Immature natural killer cell (primary cell): ENCODE results near the gene OR51E1. TPM values are rescaled to one million over a fixed set of nuclear protein-coding genes. Genes with fewer than 3 reads are reported as not detected.

ENCODE experiments used
- DNase-seq, 3 donors: peaks; one replicate each; pipeline ENCODE4 v3.0.0; 2022; ENCODE audit warnings: mixed read lengths in 1 of 3
- H3K27ac Mint-ChIP-seq, 6 donors: one replicate each; pipeline ENCODE4 v1.8.0; 2020; ENCODE audit warnings: mixed read lengths in 6 of 6, mild to moderate bottlenecking in 5 of 6, inconsistent platforms in 4 of 6, moderate library complexity in 3 of 6
- H3K27me3 Mint-ChIP-seq, 3 donors: one replicate each; pipeline ENCODE4 v1.8.0; 2020 to 2021; ENCODE audit warnings: low read depth in 3 of 3, mild to moderate bottlenecking in 3 of 3, mixed read lengths in 3 of 3, moderate library complexity in 3 of 3, inconsistent platforms in 1 of 3
- H3K36me3 Mint-ChIP-seq, 3 donors: one replicate each; pipeline ENCODE4 v1.8.0; 2020; ENCODE audit warnings: mixed read lengths in 3 of 3, inconsistent platforms in 2 of 3, mild to moderate bottlenecking in 2 of 3
- H3K4me1 Mint-ChIP-seq, 2 donors: one replicate each; pipeline ENCODE4 v1.8.0; 2020; ENCODE audit warnings: inconsistent platforms in 2 of 2, mild to moderate bottlenecking in 2 of 2, mixed read lengths in 2 of 2, moderate library complexity in 1 of 2
- H3K4me3 Mint-ChIP-seq, 5 donors: one replicate each; pipeline ENCODE4 v1.8.0; 2020; ENCODE audit warnings: mild to moderate bottlenecking in 5 of 5, mixed read lengths in 5 of 5, inconsistent platforms in 3 of 5, moderate library complexity in 3 of 5
- H3K9me3 Mint-ChIP-seq, 6 donors: one replicate each; pipeline ENCODE4 v1.8.0; 2020; ENCODE audit warnings: mild to moderate bottlenecking in 6 of 6, mixed read lengths in 6 of 6, inconsistent platforms in 4 of 6, moderate library complexity in 3 of 6
- polyA plus RNA-seq, 3 donors: library from polyadenylated mRNA; unstranded; fragments of 300-500 nt; fragmentation: Illumina TruSeq; gene quantifications; one replicate each; pipeline ENCODE4 v1.2.3, GENCODE V29; 2021

The OR51E1 gene
- polyA plus RNA-seq, 3 donors from 2014 or later, result not detected

DNA sequence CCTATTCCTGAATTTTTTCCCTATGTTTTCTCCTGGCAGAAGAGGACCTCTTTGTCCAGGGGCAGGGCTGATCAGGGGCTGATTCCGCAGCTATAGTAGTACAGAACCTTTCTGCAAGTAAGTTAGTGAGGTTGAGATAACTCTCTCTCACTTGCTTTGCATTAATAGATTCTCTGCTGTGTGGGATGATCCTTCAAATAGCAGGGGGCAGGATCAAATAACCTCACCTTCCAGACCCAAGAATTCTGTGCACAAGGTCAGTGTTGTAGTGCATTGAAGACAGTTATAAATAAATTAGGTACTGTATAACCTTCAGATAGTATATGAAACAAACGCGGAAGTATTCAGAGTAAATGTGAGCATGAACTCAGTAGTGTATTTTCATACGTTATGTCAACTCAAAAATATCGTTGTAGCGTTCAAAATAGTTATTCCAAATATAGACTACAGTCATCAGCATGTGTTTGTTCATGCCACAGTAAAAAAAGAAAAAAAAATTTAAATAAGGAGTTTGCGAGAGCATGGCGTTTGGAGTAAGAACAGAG is 61.1 kb downstream of the OR51E1 start:
- no peaks in the 10 kb centered on the region for H3K36me3 Mint-ChIP-seq

More for the DNA sequence above, 61.1 kb downstream of the OR51E1 start:
- no peak for DNase-seq
- H3K4me1 Mint-ChIP-seq, result no peaks in the 10 kb centered on the region
- H3K27me3 Mint-ChIP-seq, result peaks cover 0 to 3% (median 0%) of the 10 kb centered on the region in 3 donors
- H3K4me3 Mint-ChIP-seq, result no peak overlapping the region
- no peak overlapping the region for H3K27ac Mint-ChIP-seq
- H3K9me3 Mint-ChIP-seq, result peaks cover 0 to 1% (median 0%) of the 10 kb centered on the region in 6 donors

Other genes starting within 250 kb of the OR51E1 start
- not detected for gene OR52K2, start 194.7 kb upstream of the OR51E1 start, polyA plus RNA-seq
- not detected for gene OR52K1, start 161.3 kb upstream of the OR51E1 start, polyA plus RNA-seq
- gene OR52M1, start 98.8 kb upstream of the OR51E1 start, polyA plus RNA-seq, result not detected
- gene OR52I2, start 62.2 kb upstream of the OR51E1 start, polyA plus RNA-seq, result not detected
- under 1 TPM in 1 of 3 donors, not detected in 2; 0.24 TPM for gene OR52I1, start 49.9 kb upstream of the OR51E1 start, polyA plus RNA-seq
- gene TRIM68, start 35.8 kb upstream of the OR51E1 start, polyA plus RNA-seq, result 10 to 100 TPM; 10.3 to 18.4 (median 15.5) TPM
- not detected for gene OR51D1, start 6.5 kb upstream of the OR51E1 start, polyA plus RNA-seq
- gene OR51E2, start 53.9 kb downstream of the OR51E1 start, polyA plus RNA-seq, result not detected
- gene MMP26, start 60.8 kb downstream of the OR51E1 start, polyA plus RNA-seq, result not detected
- not detected for gene OR51F1, start 126.0 kb downstream of the OR51E1 start, polyA plus RNA-seq
- not detected for gene OR52R1, start 160.4 kb downstream of the OR51E1 start, polyA plus RNA-seq
- not detected for gene OR51F2, start 177.3 kb downstream of the OR51E1 start, polyA plus RNA-seq
- not detected for gene OR51S1, start 205.2 kb downstream of the OR51E1 start, polyA plus RNA-seq
- gene OR51T1, start 237.9 kb downstream of the OR51E1 start, polyA plus RNA-seq, result not detected